HFFc6 (cell line): ENCODE measurements around the gene LPIN2. TPM values are rescaled to one million over a fixed set of nuclear protein-coding genes. Genes with fewer than 3 reads are reported as not detected.

Source experiments
- DNase-seq: peaks from one replicate; pipeline ENCODE4 v3.0.0-alpha.2; 2018
- H3K27ac Mint-ChIP-seq: 2 replicates; pipeline ENCODE4 v1.8.0; 2020; ENCODE audit warnings: mild to moderate bottlenecking, mixed read lengths
- H3K27me3 Mint-ChIP-seq: 2 replicates; pipeline ENCODE4 v1.8.0; 2021; ENCODE audit warnings: mild to moderate bottlenecking, moderate library complexity, mixed read lengths; ENCODE audit not compliant: insufficient read depth
- H3K36me3 Mint-ChIP-seq: 2 replicates; pipeline ENCODE4 v1.8.0; 2021; ENCODE audit warnings: low read depth, mixed read lengths
- H3K4me1 Mint-ChIP-seq: 2 replicates; pipeline ENCODE4 v1.8.0; 2020; ENCODE audit warnings: low read depth, mixed read lengths
- H3K4me3 Mint-ChIP-seq: 2 replicates; pipeline ENCODE4 v1.8.0; 2020; ENCODE audit warnings: mild to moderate bottlenecking, moderate library complexity, mixed read lengths
- H3K9me3 Mint-ChIP-seq: 2 replicates; pipeline ENCODE4 v1.8.0; 2020; ENCODE audit warnings: mild to moderate bottlenecking, mixed read lengths
- CTCF ChIP-seq: fragments of 200-600 bp; sonication (generic); IDR thresholded peaks from 2 replicates; pipeline ENCODE4 v1.5.0; 2021; ENCODE audit warnings: antibody characterized with exemption, mild to moderate bottlenecking
- total RNA-seq, 6 experiments: library from RNA; stranded (reverse); fragmentation: NEBNext Ultra II Directional; extraction: Animal tissue kit (Norgen Biotek cat#: 25700); gene quantifications; 2 replicates in 1 of 6; 3 replicates in 5 of 6; pipeline ENCODE4 v1.2.3, GENCODE V29; 2021

The LPIN2 gene
- total RNA-seq, 6 experiments from 2014 or later = 24.6 to 27.7 (median 26.3) TPM

- no peak overlapping the region for H3K27ac Mint-ChIP-seq
- no peak for TF ChIP-seq CTCF
- H3K4me3 Mint-ChIP-seq = no peak overlapping the region
- H3K4me1 Mint-ChIP-seq = peaks cover 42% of the 10 kb centered on the region
- DNase-seq = no peak
- H3K36me3 Mint-ChIP-seq = peaks cover 11% of the 10 kb centered on the region
- no peaks in the 10 kb centered on the region for H3K9me3 Mint-ChIP-seq
- H3K27me3 Mint-ChIP-seq = no peaks in the 10 kb centered on the region
Observed at GRCh38 chr18:2970344-2970743, 42.6 kb downstream of the LPIN2 start.

- no peak overlapping the region for H3K4me3 Mint-ChIP-seq
- peaks cover 42% of the 10 kb centered on the region for H3K4me1 Mint-ChIP-seq
Observed at GRCh38 chr18:2969695-2970094, 43.2 kb downstream of the LPIN2 start.

GRCh38 chr18:2968606-2969005 lies 44.3 kb downstream of the LPIN2 start:
- no peak for DNase-seq
- H3K27ac Mint-ChIP-seq = no peak overlapping the region
- no peak overlapping the region for H3K4me3 Mint-ChIP-seq
- no peak for TF ChIP-seq CTCF
- H3K4me1 Mint-ChIP-seq = peaks cover 45% of the 10 kb centered on the region
- no peaks in the 10 kb centered on the region for H3K27me3 Mint-ChIP-seq
- peaks cover 11% of the 10 kb centered on the region for H3K36me3 Mint-ChIP-seq
- H3K9me3 Mint-ChIP-seq = no peaks in the 10 kb centered on the region

More at GRCh38 chr18:2969695-2970094, 43.2 kb downstream of the LPIN2 start:
- DNase-seq = no peak
- Mint-ChIP-seq H3K9me3 (no peaks in the 10 kb centered on the region), H3K36me3 (peaks cover 11% of the 10 kb centered on the region), H3K27me3 (no peaks in the 10 kb centered on the region), H3K27ac (no peak overlapping the region)
- TF ChIP-seq CTCF = no peak

GRCh38 chr18:2967820-2968219 lies 45.1 kb downstream of the LPIN2 start:
- Mint-ChIP-seq H3K9me3 (no peaks in the 10 kb centered on the region), H3K4me3 (no peak overlapping the region), H3K36me3 (peaks cover 11% of the 10 kb centered on the region), H3K4me1 (peaks cover 51% of the 10 kb centered on the region), H3K27me3 (no peaks in the 10 kb centered on the region), H3K27ac (no peak overlapping the region)
- TF ChIP-seq CTCF = no peak
- DNase-seq = no peak

GRCh38 chr18:2967357-2967756 lies 45.6 kb downstream of the LPIN2 start:
- Mint-ChIP-seq H3K9me3 (no peaks in the 10 kb centered on the region), H3K36me3 (peaks cover 11% of the 10 kb centered on the region), H3K4me3 (no peak overlapping the region), H3K27me3 (no peaks in the 10 kb centered on the region), H3K27ac (no peak overlapping the region), H3K4me1 (peaks cover 52% of the 10 kb centered on the region)
- DNase-seq = no peak
- no peak for TF ChIP-seq CTCF

GRCh38 chr18:2966560-2966959 lies 46.4 kb downstream of the LPIN2 start:
- Mint-ChIP-seq H3K27ac (no peak overlapping the region), H3K4me3 (no peak overlapping the region), H3K9me3 (no peaks in the 10 kb centered on the region), H3K4me1 (peaks cover 56% of the 10 kb centered on the region), H3K36me3 (peaks cover 9% of the 10 kb centered on the region), H3K27me3 (no peaks in the 10 kb centered on the region)
- no peak for TF ChIP-seq CTCF
- no peak for DNase-seq
